Measurements from ENCODE around the gene TSPY3.
"Not testable (repeated sequence)": the region's sequence is repeated elsewhere in the genome, so short reads cannot be mapped to it uniquely, and the experiment has no call there.

The TSPY3 gene

GRCh38 chrY:9398121-9398520, at the start of gene TSPY3:
TSPY3 (plus strand) TSS chrY:9398421; CDS start chrY:9398467, 46 bp downstream.
- not testable (repeated sequence) for DNase-seq (ENCODE audit: low read depth)

- not testable (repeated sequence) for DNase-seq (ENCODE audit: low read depth)
These were observed 40.7 kb upstream of the TSPY3 start, which contains the start of gene TSPY8 for GRCh38 chrY:9357497-9357896. TSPY8 (plus strand) TSS chrY:9357797; CDS start chrY:9357843, 46 bp downstream.

- DNase-seq (ENCODE audit: low read depth): not testable (repeated sequence)
These were observed 1.7 kb upstream of the TSPY3 start for GRCh38 chrY:9396527-9396926.

All from stimulated activated CD8-positive, alpha-beta memory T cell treated with anti-CD3 and anti-CD28 coated beads, Interleukin-15, amount 100 ng/mL, for 1 hour (primary cell).